SK-N-SH treated with all-trans-retinoic acid at 6 μM for 48 hours (cell line): Measurements from ENCODE around the gene TFCP2L1.

Experiments
- ATAC-seq: fragments of 200-7000 bp; cut with Tn5 transposase; 3 replicates; pipeline ENCODE4 v1.9.1; 2020; ENCODE audit warnings: mild to moderate bottlenecking, moderate library complexity
- ARNTL ChIP-seq: fragments of 450-650 bp; formaldehyde crosslinking; IDR thresholded peaks from 2 replicates; pipeline ENCODE4 v1.5.0; 2020; ENCODE audit warnings: low read depth, mild to moderate bottlenecking, moderate library complexity, borderline replicate concordance
- BACH2 ChIP-seq: fragments of 250-450 bp; sonication (Bioruptor Pico); IDR thresholded peaks from 2 replicates; pipeline ENCODE4 v1.9.0; 2021; ENCODE audit warnings: mild to moderate bottlenecking, borderline replicate concordance
- ESRRG ChIP-seq: fragments of 250-450 bp; sonication (Bioruptor Pico); IDR thresholded peaks from 2 replicates; pipeline ENCODE4 v1.6.1; 2021; ENCODE audit warnings: mild to moderate bottlenecking
- GLIS3 ChIP-seq: fragments of 250-450 bp; sonication (Bioruptor Pico); IDR thresholded peaks from 2 replicates; pipeline ENCODE4 v1.5.0; 2020; ENCODE audit warnings: mild to moderate bottlenecking, moderate library complexity
- ISL1 ChIP-seq: fragments of 250-450 bp; sonication (Bioruptor Pico); IDR thresholded peaks from 2 replicates; pipeline ENCODE4 v2.1.2; 2022; ENCODE audit warnings: mild to moderate bottlenecking, moderate library complexity
- OSR1 ChIP-seq: fragments of 250-450 bp; sonication (Bioruptor Pico); IDR thresholded peaks from 2 replicates; pipeline ENCODE4 v1.8.0; 2022; ENCODE audit warnings: moderate library complexity, mild to moderate bottlenecking, inconsistent platforms
- PPARA ChIP-seq: fragments of 250-450 bp; sonication (Bioruptor Pico); IDR thresholded peaks from 2 replicates; pipeline ENCODE4 v1.5.0; 2020; ENCODE audit warnings: mild to moderate bottlenecking, borderline replicate concordance
- RARB ChIP-seq: fragments of 250-450 bp; sonication (Bioruptor Pico); IDR thresholded peaks from 2 replicates; pipeline ENCODE4 v1.8.0; 2021; ENCODE audit warnings: mild to moderate bottlenecking, moderate library complexity
- SNAI2 ChIP-seq: fragments of 250-450 bp; sonication (Bioruptor Pico); IDR thresholded peaks from 2 replicates; pipeline ENCODE4 v1.5.0; 2020; ENCODE audit warnings: mild to moderate bottlenecking, moderate library complexity
- TCF4 ChIP-seq: fragments of 250-450 bp; sonication (Bioruptor Pico); IDR thresholded peaks from 2 replicates; pipeline ENCODE4 v1.8.0; 2021; ENCODE audit warnings: mild to moderate bottlenecking, moderate library complexity, borderline replicate concordance
- TOX ChIP-seq: fragments of 250-450 bp; sonication (Bioruptor Pico); IDR thresholded peaks from 2 replicates; pipeline ENCODE4 v1.8.0; 2021; ENCODE audit warnings: mild to moderate bottlenecking, moderate library complexity, borderline replicate concordance
- ZC3H10 ChIP-seq: fragments of 250-450 bp; sonication (Bioruptor Pico); IDR thresholded peaks from 2 replicates; pipeline ENCODE4 v1.5.1; 2021; ENCODE audit warnings: mild to moderate bottlenecking, moderate library complexity
- ZFP3 ChIP-seq: fragments of 250-450 bp; sonication (Bioruptor Pico); IDR thresholded peaks from 2 replicates; pipeline ENCODE4 v1.5.0; 2020; ENCODE audit warnings: mild to moderate bottlenecking, moderate library complexity
- ZFP30 ChIP-seq: fragments of 450-650 bp; formaldehyde crosslinking; IDR thresholded peaks from 2 replicates; pipeline ENCODE4 v1.5.0; 2022; ENCODE audit warnings: mild to moderate bottlenecking, moderate library complexity
- ZNF565 ChIP-seq: fragments of 450-650 bp; formaldehyde crosslinking; conservative IDR thresholded peaks from 2 replicates; pipeline ENCODE4 v1.5.0; 2020; ENCODE audit warnings: low read depth, mild to moderate bottlenecking, moderate library complexity
- ZNF70 ChIP-seq: fragments of 450-650 bp; formaldehyde crosslinking; IDR thresholded peaks from 2 replicates; pipeline ENCODE4 v1.5.0; 2020; ENCODE audit warnings: mild to moderate bottlenecking, moderate library complexity
- ZNF8 ChIP-seq: fragments of 450-650 bp; formaldehyde crosslinking; IDR thresholded peaks from 2 replicates; pipeline ENCODE4 v1.5.0; 2020; ENCODE audit warnings: mild to moderate bottlenecking, moderate library complexity
- TF ChIP-seq, protein P1 (sequence below): fragments of 250-450 bp; sonication (Bioruptor Pico); IDR thresholded peaks from 2 replicates; pipeline ENCODE4 v1.8.0; 2020; ENCODE audit warnings: mild to moderate bottlenecking, moderate library complexity, borderline replicate concordance
- TF ChIP-seq, protein P2 (sequence below): fragments of 250-450 bp; sonication (Bioruptor Pico); IDR thresholded peaks from 2 replicates; pipeline ENCODE4 v1.5.1; 2021; ENCODE audit warnings: mild to moderate bottlenecking, moderate library complexity
- TF ChIP-seq, protein P3 (sequence below): fragments of 250-450 bp; sonication (Bioruptor Pico); IDR thresholded peaks from 2 replicates; pipeline ENCODE4 v1.5.1; 2020; ENCODE audit warnings: low read depth, mild to moderate bottlenecking, moderate library complexity

The TFCP2L1 gene

DNA sequence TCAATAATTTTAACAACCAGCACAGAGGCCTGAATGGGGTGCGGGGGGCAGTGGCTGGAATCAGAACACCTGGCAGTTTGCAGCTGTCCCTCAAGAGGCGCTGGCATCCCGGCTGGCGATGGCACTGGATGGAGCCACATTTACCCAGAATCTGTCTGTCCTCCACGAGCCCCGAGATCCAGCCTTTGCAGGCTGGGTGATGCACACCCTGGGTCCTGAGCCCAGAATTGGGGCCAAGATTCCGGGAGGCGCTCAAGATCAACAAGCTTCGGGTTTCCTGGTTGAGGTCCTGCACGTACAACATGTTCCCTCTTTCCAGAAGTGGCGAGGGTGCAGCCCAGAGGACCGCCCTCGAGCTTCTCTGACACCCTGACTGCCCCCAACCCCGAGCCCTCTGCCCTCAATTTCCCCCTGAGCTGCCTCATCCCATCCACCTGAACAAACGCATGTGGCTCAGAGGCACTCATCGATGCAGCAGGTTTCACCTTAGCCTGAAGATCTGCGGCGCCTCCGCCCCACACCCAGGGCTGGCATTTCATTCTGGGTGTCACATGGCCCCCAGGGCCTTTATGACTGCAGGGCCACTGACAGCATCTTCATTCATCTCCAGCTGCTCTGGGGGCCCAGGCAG is 97.5 kb downstream of the TFCP2L1 start:
- ATAC-seq: no peak
- no peak for TF ChIP-seq PPARA (CRISPR knock-in tag)
- no peak for TF ChIP-seq RARB (CRISPR knock-in tag)
- TF ChIP-seq BACH2 (CRISPR knock-in tag): no peak
- TF ChIP-seq ZC3H10 (CRISPR knock-in tag): no peak
- TF ChIP-seq, protein P1, sequence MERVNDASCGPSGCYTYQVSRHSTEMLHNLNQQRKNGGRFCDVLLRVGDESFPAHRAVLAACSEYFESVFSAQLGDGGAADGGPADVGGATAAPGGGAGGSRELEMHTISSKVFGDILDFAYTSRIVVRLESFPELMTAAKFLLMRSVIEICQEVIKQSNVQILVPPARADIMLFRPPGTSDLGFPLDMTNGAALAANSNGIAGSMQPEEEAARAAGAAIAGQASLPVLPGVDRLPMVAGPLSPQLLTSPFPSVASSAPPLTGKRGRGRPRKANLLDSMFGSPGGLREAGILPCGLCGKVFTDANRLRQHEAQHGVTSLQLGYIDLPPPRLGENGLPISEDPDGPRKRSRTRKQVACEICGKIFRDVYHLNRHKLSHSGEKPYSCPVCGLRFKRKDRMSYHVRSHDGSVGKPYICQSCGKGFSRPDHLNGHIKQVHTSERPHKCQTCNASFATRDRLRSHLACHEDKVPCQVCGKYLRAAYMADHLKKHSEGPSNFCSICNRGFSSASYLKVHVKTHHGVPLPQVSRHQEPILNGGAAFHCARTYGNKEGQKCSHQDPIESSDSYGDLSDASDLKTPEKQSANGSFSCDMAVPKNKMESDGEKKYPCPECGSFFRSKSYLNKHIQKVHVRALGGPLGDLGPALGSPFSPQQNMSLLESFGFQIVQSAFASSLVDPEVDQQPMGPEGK (CRISPR knock-in tag): no peak

DNA sequence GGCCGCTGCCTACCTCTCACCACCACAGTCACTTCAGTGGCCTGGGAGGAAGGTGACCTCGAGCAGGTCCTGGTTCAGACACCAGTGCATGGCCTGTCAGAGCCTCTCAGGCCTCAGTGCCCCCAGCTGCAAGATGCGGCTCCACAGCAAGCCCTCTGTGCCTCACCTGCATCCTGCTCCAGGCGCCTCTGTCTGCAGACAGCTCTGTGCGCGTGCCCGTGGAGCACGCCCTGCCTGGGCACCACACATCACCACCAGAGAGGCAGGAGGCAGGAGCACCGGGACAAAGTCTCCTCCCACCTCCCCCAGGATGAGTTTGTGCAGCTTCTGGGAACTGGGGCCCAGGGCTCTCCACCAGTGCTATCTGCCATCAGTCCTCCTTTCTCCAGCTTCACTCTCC is 98.7 kb downstream of the TFCP2L1 start:
- TF ChIP-seq SNAI2 (CRISPR knock-in tag): no peak
- TF ChIP-seq ZNF70 (CRISPR knock-in tag): no peak
- no peak for TF ChIP-seq OSR1 (CRISPR knock-in tag)
- no peak for TF ChIP-seq RARB (CRISPR knock-in tag)
- no peak for TF ChIP-seq BACH2 (CRISPR knock-in tag)
- TF ChIP-seq ZFP30 (CRISPR knock-in tag): no peak
- no peak for TF ChIP-seq PPARA (CRISPR knock-in tag)

DNA sequence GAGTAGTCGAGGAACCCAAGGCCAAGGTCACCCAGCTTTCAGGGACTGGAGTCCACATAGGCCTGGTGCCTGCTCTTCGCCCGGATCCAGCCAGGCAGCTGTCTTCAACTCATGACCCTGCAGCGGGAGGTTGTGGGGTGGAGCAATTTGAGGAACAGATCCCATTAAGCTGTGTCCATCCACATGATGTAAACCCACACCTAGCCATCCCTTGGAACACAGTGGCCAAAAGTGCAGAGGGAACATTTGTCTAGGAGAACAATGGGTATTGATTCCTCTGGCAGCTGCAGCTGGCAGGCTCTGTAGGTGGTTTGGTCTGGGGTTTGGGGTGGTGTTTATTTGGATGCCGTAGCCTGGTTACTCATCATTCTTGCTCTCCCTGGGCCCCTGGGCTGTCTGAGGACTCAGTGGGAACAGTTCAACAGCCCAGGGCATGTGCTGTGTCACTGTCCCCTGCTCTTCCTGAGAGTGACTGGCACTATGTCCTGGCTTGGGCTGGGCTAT is 99.4 kb downstream of the TFCP2L1 start:
- TF ChIP-seq, protein P1 (CRISPR knock-in tag): no peak
- TF ChIP-seq SNAI2 (CRISPR knock-in tag) (no peak), PPARA (CRISPR knock-in tag) (no peak), TOX (CRISPR knock-in tag) (no peak), ZNF70 (CRISPR knock-in tag) (no peak), ZNF8 (no peak), ZC3H10 (CRISPR knock-in tag) (no peak), ESRRG (no peak), RARB (CRISPR knock-in tag) (no peak), ISL1 (no peak), ARNTL (CRISPR knock-in tag) (no peak)
- TF ChIP-seq, protein P2, sequence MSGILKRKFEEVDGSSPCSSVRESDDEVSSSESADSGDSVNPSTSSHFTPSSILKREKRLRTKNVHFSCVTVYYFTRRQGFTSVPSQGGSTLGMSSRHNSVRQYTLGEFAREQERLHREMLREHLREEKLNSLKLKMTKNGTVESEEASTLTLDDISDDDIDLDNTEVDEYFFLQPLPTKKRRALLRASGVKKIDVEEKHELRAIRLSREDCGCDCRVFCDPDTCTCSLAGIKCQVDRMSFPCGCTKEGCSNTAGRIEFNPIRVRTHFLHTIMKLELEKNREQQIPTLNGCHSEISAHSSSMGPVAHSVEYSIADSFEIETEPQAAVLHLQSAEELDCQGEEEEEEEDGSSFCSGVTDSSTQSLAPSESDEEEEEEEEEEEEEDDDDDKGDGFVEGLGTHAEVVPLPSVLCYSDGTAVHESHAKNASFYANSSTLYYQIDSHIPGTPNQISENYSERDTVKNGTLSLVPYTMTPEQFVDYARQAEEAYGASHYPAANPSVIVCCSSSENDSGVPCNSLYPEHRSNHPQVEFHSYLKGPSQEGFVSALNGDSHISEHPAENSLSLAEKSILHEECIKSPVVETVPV (CRISPR knock-in tag): no peak
- no peak for ATAC-seq

More for the DNA sequence above, 98.7 kb downstream of the TFCP2L1 start:
- ATAC-seq: no peak

DNA sequence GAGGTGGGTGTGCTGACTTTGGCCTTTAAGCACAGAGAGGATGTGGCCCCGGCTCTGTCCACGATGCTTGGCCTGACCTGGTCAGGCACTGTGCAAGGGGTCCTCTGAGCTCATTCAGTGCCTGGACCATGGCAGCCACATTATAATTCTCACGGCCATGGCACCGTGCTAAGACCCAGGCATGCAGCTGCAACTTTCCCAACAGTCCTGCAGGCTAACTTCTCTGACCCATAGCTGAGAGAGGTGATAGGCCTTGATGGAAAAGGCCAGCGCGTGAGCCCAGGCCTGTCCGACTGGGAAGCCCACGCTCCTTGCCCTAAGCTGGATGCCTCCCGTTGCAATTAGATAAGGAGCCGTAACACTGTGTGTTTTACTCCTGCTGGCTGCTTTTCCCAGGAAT is 99.9 kb downstream of the TFCP2L1 start:
- ATAC-seq: no peak

More for the DNA sequence above, 99.9 kb downstream of the TFCP2L1 start:
- TF ChIP-seq ISL1: no peak
- TF ChIP-seq, protein P2 (CRISPR knock-in tag): no peak
- no peak for TF ChIP-seq ZNF70 (CRISPR knock-in tag)
- no peak for TF ChIP-seq ZC3H10 (CRISPR knock-in tag)
- no peak for TF ChIP-seq PPARA (CRISPR knock-in tag)
- no peak for TF ChIP-seq ZFP3 (CRISPR knock-in tag)
- TF ChIP-seq, protein P3, sequence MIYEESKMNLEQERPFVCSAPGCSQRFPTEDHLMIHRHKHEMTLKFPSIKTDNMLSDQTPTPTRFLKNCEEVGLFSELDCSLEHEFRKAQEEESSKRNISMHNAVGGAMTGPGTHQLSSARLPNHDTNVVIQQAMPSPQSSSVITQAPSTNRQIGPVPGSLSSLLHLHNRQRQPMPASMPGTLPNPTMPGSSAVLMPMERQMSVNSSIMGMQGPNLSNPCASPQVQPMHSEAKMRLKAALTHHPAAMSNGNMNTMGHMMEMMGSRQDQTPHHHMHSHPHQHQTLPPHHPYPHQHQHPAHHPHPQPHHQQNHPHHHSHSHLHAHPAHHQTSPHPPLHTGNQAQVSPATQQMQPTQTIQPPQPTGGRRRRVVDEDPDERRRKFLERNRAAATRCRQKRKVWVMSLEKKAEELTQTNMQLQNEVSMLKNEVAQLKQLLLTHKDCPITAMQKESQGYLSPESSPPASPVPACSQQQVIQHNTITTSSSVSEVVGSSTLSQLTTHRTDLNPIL (CRISPR knock-in tag): no peak
- TF ChIP-seq SNAI2 (CRISPR knock-in tag): no peak
- no peak for TF ChIP-seq ARNTL (CRISPR knock-in tag)
- TF ChIP-seq BACH2 (CRISPR knock-in tag): no peak
- no peak for TF ChIP-seq OSR1 (CRISPR knock-in tag)
- no peak for TF ChIP-seq ZNF565 (CRISPR knock-in tag)
- TF ChIP-seq GLIS3 (CRISPR knock-in tag): no peak
- TF ChIP-seq TCF4 (CRISPR knock-in tag): no peak
